ACHN (cell line): ENCODE measurements around the gene SCAF4.
"Not testable (repeated sequence)": the region's sequence is repeated elsewhere in the genome, so short reads cannot be mapped to it uniquely, and the experiment has no call there.

Experiments
- DNase-seq: peaks from one replicate; pipeline ENCODE4 v3.0.0-alpha.2; 2015
- in situ Hi-C: cut with HindIII; loops from 2 replicates; pipeline ENCODE4 v1.10.0; 2017; ENCODE audit warnings: low sequenced_read_pairs, low pct_ligation_motif_present, low pct_unique_long_range_greater_than_20kb

Gene SCAF4

GRCh38 chr21:31731857-31732596 lies at the start of gene SCAF4:
Gene SCAF4, minus strand, starts transcription at chr21:31732118. Its CDS starts 426 bp downstream, at chr21:31731692.
- in situ Hi-C loops: no loop called here
- DNase-seq: peak; percentile 88

- no peak for DNase-seq
- in situ Hi-C loops: no loop called here
Measured at GRCh38 chr21:31780944-31781343, 49.0 kb upstream of the SCAF4 start.

GRCh38 chr21:31778546-31778945 lies 46.6 kb upstream of the SCAF4 start:
- no peak for DNase-seq
- in situ Hi-C loops: no loop called here

- in situ Hi-C loops: no loop called here
- no peak for DNase-seq
Measured at GRCh38 chr21:31777857-31778256, 45.9 kb upstream of the SCAF4 start.

GRCh38 chr21:31774031-31774430 lies 42.1 kb upstream of the SCAF4 start:
- DNase-seq: no peak
- in situ Hi-C loops: no loop called here

- in situ Hi-C loops: no loop called here
- no peak for DNase-seq
Measured at GRCh38 chr21:31772674-31773555, 41.0 kb upstream of the SCAF4 start.

GRCh38 chr21:31771685-31772084 lies 39.8 kb upstream of the SCAF4 start:
- DNase-seq: no peak
- in situ Hi-C loops: no loop called here

GRCh38 chr21:31768710-31769109 lies 36.8 kb upstream of the SCAF4 start:
- in situ Hi-C loops: no loop called here
- no peak for DNase-seq

GRCh38 chr21:31766899-31767298 lies 35.0 kb upstream of the SCAF4 start:
- in situ Hi-C loops: no loop called here
- no peak for DNase-seq

GRCh38 chr21:31765850-31766249 lies 33.9 kb upstream of the SCAF4 start:
- in situ Hi-C loops, DNase-seq: not testable (repeated sequence)

- no peak for DNase-seq
- in situ Hi-C loops: no loop called here
Measured at GRCh38 chr21:31760931-31761330, 29.0 kb upstream of the SCAF4 start.

- no peak for DNase-seq
- in situ Hi-C loops: no loop called here
Measured at GRCh38 chr21:31756787-31757186, 24.9 kb upstream of the SCAF4 start.

GRCh38 chr21:31755027-31755426 lies 23.1 kb upstream of the SCAF4 start:
- no peak for DNase-seq

GRCh38 chr21:31754708-31754960 lies 22.7 kb upstream of the SCAF4 start:
- in situ Hi-C loops: no loop called here
- no peak for DNase-seq

More at GRCh38 chr21:31755027-31755426, 23.1 kb upstream of the SCAF4 start:
- in situ Hi-C loops: no loop called here

GRCh38 chr21:31753949-31754707 lies 22.2 kb upstream of the SCAF4 start:
- in situ Hi-C loops: no loop called here
- DNase-seq: no peak

GRCh38 chr21:31752967-31753366 lies 21.0 kb upstream of the SCAF4 start:
- no peak for DNase-seq
- in situ Hi-C loops: no loop called here

GRCh38 chr21:31752352-31752751 lies 20.4 kb upstream of the SCAF4 start:
- DNase-seq: no peak
- in situ Hi-C loops: no loop called here

GRCh38 chr21:31750843-31751242 lies 18.9 kb upstream of the SCAF4 start:
- DNase-seq: no peak
- in situ Hi-C loops: no loop called here

GRCh38 chr21:31744182-31744800 lies 12.4 kb upstream of the SCAF4 start:
- no peak for DNase-seq
- in situ Hi-C loops: no loop called here
